Neural progenitor cell (in vitro differentiated cells): ENCODE data around the gene MYRIP.
"Not testable (repeated sequence)": the region's sequence is repeated elsewhere in the genome, so short reads cannot be mapped to it uniquely, and the experiment has no call there.

Experiments
- EZH2 ChIP-seq: fragments of 200-600 bp; sonication (generic); IDR thresholded peaks from 2 replicates; pipeline ENCODE4 v1.6.1; 2017; ENCODE audit warnings: antibody characterized with exemption, mild to moderate bottlenecking, moderate library complexity
- EZH2phosphoT487 ChIP-seq: fragments of 200-600 bp; sonication (generic); IDR thresholded peaks from 2 replicates; pipeline ENCODE4 v1.6.1; 2017; ENCODE audit warnings: antibody characterized with exemption
- TF ChIP-seq, protein P1 (sequence below): fragments of 200-600 bp; sonication (generic); IDR thresholded peaks from 2 replicates; pipeline ENCODE4 v1.5.1; 2017; ENCODE audit warnings: antibody characterized with exemption, mild to moderate bottlenecking

GRCh38 chr3:40133886-40134575, 324.6 kb downstream of the MYRIP start:
- TF ChIP-seq, protein P1, sequence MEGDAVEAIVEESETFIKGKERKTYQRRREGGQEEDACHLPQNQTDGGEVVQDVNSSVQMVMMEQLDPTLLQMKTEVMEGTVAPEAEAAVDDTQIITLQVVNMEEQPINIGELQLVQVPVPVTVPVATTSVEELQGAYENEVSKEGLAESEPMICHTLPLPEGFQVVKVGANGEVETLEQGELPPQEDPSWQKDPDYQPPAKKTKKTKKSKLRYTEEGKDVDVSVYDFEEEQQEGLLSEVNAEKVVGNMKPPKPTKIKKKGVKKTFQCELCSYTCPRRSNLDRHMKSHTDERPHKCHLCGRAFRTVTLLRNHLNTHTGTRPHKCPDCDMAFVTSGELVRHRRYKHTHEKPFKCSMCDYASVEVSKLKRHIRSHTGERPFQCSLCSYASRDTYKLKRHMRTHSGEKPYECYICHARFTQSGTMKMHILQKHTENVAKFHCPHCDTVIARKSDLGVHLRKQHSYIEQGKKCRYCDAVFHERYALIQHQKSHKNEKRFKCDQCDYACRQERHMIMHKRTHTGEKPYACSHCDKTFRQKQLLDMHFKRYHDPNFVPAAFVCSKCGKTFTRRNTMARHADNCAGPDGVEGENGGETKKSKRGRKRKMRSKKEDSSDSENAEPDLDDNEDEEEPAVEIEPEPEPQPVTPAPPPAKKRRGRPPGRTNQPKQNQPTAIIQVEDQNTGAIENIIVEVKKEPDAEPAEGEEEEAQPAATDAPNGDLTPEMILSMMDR = not testable (repeated sequence)
- not testable (repeated sequence) for TF ChIP-seq EZH2phosphoT487, EZH2
